Measurements from ENCODE around the gene MYO5A.
"Not testable (repeated sequence)": the region's sequence is repeated elsewhere in the genome, so short reads cannot be mapped to it uniquely, and the experiment has no call there.

Gene MYO5A

DNA sequence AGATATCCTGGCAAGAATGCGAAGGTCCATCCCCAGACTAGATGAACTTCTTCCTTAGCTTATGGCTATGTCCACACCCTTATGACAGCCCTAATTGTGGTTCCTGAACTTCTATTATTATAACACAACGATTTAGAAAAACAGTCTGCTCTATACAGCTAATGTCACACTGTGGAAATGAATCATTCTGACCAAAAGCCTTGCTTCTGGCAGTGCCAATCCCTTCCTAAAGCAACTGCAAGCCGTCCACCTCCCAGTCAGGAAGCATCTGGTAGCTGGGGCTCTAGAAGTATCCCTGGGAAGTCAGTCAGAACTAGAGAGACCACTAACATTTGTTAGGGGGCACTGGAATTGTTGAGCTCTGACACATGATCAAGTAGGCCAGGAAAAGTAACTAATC is 45.0 kb downstream of the MYO5A start:
- no peak for DNase-seq
- peak overlapping the region; percentile 65 for H3K27ac Mint-ChIP-seq
- no peaks in the 10 kb centered on the region for H3K9me3 Mint-ChIP-seq
- H3K4me1 Mint-ChIP-seq (ENCODE audit: low read depth), result peaks cover 77% of the 10 kb centered on the region
- H3K27me3 Mint-ChIP-seq, result no peaks in the 10 kb centered on the region
- H3K4me3 Mint-ChIP-seq, result no peak overlapping the region
- no peaks in the 10 kb centered on the region for H3K36me3 Mint-ChIP-seq (ENCODE audit: low read depth)

GRCh38 chr15:52481915-52482314 is 46.8 kb downstream of the MYO5A start:
- Mint-ChIP-seq H3K27me3 (no peaks in the 10 kb centered on the region), H3K9me3 (no peaks in the 10 kb centered on the region), H3K4me3 (peak overlapping the region; percentile 6), H3K27ac (peak overlapping the region; percentile 87), H3K4me1 (ENCODE audit: low read depth) (peaks cover 68% of the 10 kb centered on the region), H3K36me3 (ENCODE audit: low read depth) (no peaks in the 10 kb centered on the region)
- no peak for DNase-seq

DNA sequence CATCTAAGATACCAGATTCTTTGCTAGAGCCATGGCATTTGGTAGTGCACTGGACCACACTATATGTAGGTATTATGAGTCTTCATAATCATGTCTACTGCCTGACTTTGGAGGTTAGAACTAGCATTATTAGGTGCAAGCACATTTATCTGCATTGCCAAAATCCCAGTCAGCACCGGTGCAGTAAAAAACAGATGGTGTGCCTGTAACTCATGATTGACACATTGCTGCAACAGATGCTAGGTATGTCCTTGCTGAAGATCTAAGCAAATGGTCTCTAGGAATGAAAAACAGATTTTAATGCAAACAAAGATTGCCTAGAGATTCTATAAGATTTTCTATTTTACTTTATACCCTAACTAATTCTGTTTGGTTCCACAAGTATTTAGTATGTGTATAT is 47.7 kb downstream of the MYO5A start:
- Mint-ChIP-seq H3K4me1 (ENCODE audit: low read depth) (peaks cover 59% of the 10 kb centered on the region), H3K9me3 (no peaks in the 10 kb centered on the region), H3K27me3 (no peaks in the 10 kb centered on the region), H3K36me3 (ENCODE audit: low read depth) (no peaks in the 10 kb centered on the region), H3K27ac (peak overlapping the region; percentile 87), H3K4me3 (no peak overlapping the region)
- DNase-seq, result no peak

- Mint-ChIP-seq H3K9me3 (peaks cover 12% of the 10 kb centered on the region), H3K4me1 (ENCODE audit: low read depth) (peaks cover 43% of the 10 kb centered on the region), H3K36me3 (ENCODE audit: low read depth) (peaks cover 7% of the 10 kb centered on the region), H3K4me3 (no peak overlapping the region), H3K27ac (no peak overlapping the region), H3K27me3 (no peaks in the 10 kb centered on the region)
- DNase-seq, result no peak
These were observed 62.0 kb downstream of the MYO5A start for GRCh38 chr15:52466716-52467115.

GRCh38 chr15:52466134-52466701 is 62.5 kb downstream of the MYO5A start:
- H3K4me1 Mint-ChIP-seq (ENCODE audit: low read depth), result peaks cover 45% of the 10 kb centered on the region
- peak overlapping the region; percentile 62 for H3K27ac Mint-ChIP-seq
- peaks cover 7% of the 10 kb centered on the region for H3K36me3 Mint-ChIP-seq (ENCODE audit: low read depth)
- H3K9me3 Mint-ChIP-seq, result peaks cover 12% of the 10 kb centered on the region
- H3K4me3 Mint-ChIP-seq, result no peak overlapping the region
- peak; percentile 67 for DNase-seq
- no peaks in the 10 kb centered on the region for H3K27me3 Mint-ChIP-seq

- no peaks in the 10 kb centered on the region for H3K27me3 Mint-ChIP-seq
- DNase-seq, result no peak
- peak overlapping the region; percentile 41 for H3K4me3 Mint-ChIP-seq
- peak overlapping the region; percentile 93 for H3K27ac Mint-ChIP-seq
- peaks cover 12% of the 10 kb centered on the region for H3K9me3 Mint-ChIP-seq
- H3K4me1 Mint-ChIP-seq (ENCODE audit: low read depth), result peaks cover 45% of the 10 kb centered on the region
- peaks cover 9% of the 10 kb centered on the region for H3K36me3 Mint-ChIP-seq (ENCODE audit: low read depth)
These were observed 64.2 kb downstream of the MYO5A start for GRCh38 chr15:52464478-52464877.

GRCh38 chr15:52464040-52464439 is 64.6 kb downstream of the MYO5A start:
- Mint-ChIP-seq H3K36me3 (ENCODE audit: low read depth) (peaks cover 13% of the 10 kb centered on the region), H3K27ac (peak overlapping the region; percentile 93), H3K27me3 (no peaks in the 10 kb centered on the region), H3K4me1 (ENCODE audit: low read depth) (peaks cover 43% of the 10 kb centered on the region), H3K9me3 (peaks cover 12% of the 10 kb centered on the region), H3K4me3 (peak overlapping the region; percentile 41)
- DNase-seq, result no peak

DNA sequence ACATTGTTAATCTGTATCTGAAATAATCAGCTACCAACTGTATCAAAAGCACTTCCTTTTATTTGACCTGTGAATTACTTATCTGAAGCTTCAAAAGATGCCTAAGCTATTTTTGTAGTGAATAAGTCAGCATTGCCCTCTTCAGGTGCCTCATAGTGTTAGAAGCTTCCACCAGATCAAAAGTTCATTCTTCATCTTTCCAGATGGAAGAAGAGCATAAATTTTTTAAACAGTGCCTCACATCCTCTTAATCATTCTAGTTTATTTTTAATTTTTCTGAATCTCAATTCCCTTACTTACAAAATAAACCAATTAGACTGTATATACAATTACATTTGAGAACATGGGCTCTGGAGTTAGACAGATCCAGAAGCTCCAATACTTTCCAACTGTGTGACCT is 65.0 kb downstream of the MYO5A start:
- Mint-ChIP-seq H3K4me3 (no peak overlapping the region), H3K9me3 (peaks cover 12% of the 10 kb centered on the region), H3K27me3 (no peaks in the 10 kb centered on the region), H3K27ac (peak overlapping the region; percentile 93), H3K36me3 (ENCODE audit: low read depth) (peaks cover 14% of the 10 kb centered on the region), H3K4me1 (ENCODE audit: low read depth) (peaks cover 43% of the 10 kb centered on the region)
- no peak for DNase-seq

DNA sequence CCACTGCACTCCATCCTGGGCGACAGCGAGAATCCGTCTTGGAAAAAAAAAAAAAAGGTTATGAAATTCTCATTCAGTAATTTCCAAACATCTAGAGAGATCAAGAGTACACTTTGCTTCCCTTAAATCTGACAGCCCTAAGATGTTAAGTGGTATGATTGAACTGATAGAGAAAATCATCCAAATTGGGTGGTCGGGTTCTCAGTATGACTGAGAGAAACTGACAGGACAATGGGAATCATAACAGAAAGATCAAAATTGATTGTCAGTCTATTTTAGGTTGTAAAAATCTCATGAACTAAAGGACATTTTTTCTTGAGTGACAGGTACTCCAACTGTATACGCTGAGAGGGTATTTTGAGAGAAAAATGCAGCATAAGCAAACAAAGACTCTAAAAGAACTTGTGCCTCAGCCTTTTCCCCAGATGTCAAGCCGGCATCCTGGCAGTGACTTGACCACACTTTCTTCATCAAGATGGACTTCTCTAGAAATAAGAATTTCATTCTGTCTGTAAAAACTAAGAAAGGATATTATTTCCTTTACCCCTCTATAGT is 65.8 kb downstream of the MYO5A start:
- Mint-ChIP-seq H3K36me3 (ENCODE audit: low read depth) (peaks cover 14% of the 10 kb centered on the region), H3K9me3 (peaks cover 11% of the 10 kb centered on the region), H3K27me3 (no peaks in the 10 kb centered on the region), H3K4me1 (ENCODE audit: low read depth) (peaks cover 45% of the 10 kb centered on the region), H3K27ac (peak overlapping the region; percentile 10), H3K4me3 (no peak overlapping the region)
- no peak for DNase-seq

DNA sequence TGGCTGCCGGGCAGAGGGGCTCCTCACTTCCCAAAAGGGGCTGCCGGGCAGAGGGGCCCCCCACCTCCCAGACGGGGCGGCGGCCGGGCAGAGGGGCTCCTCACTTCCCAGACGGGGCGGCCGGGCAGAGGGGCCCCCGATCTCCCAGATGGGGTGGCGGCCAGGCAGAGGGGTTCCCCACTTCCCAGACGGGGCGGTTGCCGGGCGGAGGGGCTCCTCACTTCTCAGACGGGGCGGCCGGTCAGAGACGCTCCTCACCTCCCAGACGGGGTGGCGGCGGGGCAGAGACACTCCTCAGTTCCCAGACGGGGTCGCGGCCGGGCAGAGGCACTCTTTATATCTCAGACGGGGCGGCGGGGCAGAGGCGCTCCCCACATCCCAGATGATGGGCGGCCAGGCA is 69.0 kb downstream of the MYO5A start:
- not testable (repeated sequence) for H3K27me3 Mint-ChIP-seq, DNase-seq, H3K4me3 Mint-ChIP-seq, H3K27ac Mint-ChIP-seq
- H3K36me3 Mint-ChIP-seq (ENCODE audit: low read depth), result peaks cover 22% of the 10 kb centered on the region
- peaks cover 37% of the 10 kb centered on the region for H3K4me1 Mint-ChIP-seq (ENCODE audit: low read depth)
- H3K9me3 Mint-ChIP-seq, result peaks cover 15% of the 10 kb centered on the region

- Mint-ChIP-seq H3K4me1 (ENCODE audit: low read depth) (peaks cover 37% of the 10 kb centered on the region), H3K9me3 (peaks cover 18% of the 10 kb centered on the region), H3K36me3 (ENCODE audit: low read depth) (peaks cover 25% of the 10 kb centered on the region)
- not testable (repeated sequence) for H3K27me3 Mint-ChIP-seq, H3K27ac Mint-ChIP-seq, DNase-seq, H3K4me3 Mint-ChIP-seq
These were observed 69.4 kb downstream of the MYO5A start for GRCh38 chr15:52459265-52459664.

DNA sequence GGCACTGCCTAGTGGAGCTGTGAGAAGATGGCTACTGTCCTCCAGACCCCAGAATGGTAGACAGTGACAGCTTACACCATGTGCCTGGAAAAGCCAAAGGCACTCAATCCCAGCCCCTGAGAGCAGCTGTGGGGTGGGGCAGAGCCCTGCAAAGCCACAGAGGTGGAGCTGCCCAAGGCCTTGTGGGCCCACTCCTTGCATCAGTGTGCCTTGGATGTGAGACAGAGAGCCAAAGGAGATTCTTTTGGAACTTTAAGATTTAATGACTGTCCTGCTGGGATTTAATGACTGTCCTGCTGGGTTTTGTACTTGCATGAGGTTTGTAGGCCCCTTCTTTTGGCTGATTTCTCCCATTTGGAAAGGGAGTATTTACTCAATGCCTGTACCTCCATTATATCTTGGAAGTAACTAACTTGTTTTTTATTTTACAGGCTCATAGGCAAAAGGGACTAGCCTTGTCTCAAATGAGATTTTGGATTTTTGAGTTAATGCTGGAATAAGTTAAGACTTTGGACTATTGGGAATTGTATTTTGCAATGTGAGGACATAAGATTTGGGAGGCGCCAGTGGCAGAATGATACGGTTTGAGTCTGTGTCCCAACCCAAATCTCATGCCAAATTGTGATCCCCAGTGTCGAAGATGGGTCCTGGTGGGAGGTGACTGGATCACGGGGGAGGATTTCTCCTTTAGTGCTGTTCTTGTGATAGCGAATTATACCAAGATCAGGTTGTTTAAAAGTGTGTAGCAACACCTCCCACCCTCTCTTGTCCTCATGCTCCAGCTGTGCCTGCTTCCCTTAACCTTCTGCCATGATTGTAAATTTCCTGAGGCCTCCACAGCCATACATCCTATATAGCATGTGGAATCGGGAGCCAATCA is 80.4 kb downstream of the MYO5A start:
- Mint-ChIP-seq H3K9me3 (peaks cover 4% of the 10 kb centered on the region), H3K27ac (no peak overlapping the region), H3K36me3 (ENCODE audit: low read depth) (no peaks in the 10 kb centered on the region), H3K4me1 (ENCODE audit: low read depth) (peaks cover 39% of the 10 kb centered on the region), H3K27me3 (no peaks in the 10 kb centered on the region), H3K4me3 (no peak overlapping the region)
- no peak for DNase-seq

- no peaks in the 10 kb centered on the region for H3K9me3 Mint-ChIP-seq
- H3K27ac Mint-ChIP-seq, result no peak overlapping the region
- no peaks in the 10 kb centered on the region for H3K36me3 Mint-ChIP-seq (ENCODE audit: low read depth)
- H3K27me3 Mint-ChIP-seq, result no peaks in the 10 kb centered on the region
- H3K4me1 Mint-ChIP-seq (ENCODE audit: low read depth), result peaks cover 39% of the 10 kb centered on the region
- DNase-seq, result no peak
- H3K4me3 Mint-ChIP-seq, result no peak overlapping the region
These were observed 82.7 kb downstream of the MYO5A start for GRCh38 chr15:52445954-52446353.

DNA sequence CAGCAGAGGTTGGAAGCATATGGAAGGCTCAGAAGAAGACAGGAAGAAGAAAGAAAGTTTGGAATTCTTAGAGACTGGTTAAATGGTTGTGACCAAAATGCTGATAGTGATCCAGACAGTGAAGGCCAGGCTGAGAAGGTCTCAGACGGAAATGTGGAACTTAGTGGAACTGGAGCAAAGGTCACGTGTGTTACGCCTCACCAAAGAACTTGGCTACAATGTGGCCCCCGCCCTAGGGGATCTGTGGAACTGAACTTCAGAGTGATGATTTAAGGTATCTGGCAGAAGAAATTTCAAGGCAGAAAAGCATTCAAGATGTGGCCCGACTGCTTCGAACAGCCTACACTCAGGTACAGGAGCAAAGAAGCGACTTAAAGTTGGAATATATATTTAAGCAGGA is 83.1 kb downstream of the MYO5A start:
- Mint-ChIP-seq H3K4me1 (ENCODE audit: low read depth) (peaks cover 42% of the 10 kb centered on the region), H3K4me3 (no peak overlapping the region), H3K27me3 (no peaks in the 10 kb centered on the region), H3K36me3 (ENCODE audit: low read depth) (no peaks in the 10 kb centered on the region), H3K9me3 (no peaks in the 10 kb centered on the region), H3K27ac (no peak overlapping the region)
- DNase-seq, result no peak

DNA sequence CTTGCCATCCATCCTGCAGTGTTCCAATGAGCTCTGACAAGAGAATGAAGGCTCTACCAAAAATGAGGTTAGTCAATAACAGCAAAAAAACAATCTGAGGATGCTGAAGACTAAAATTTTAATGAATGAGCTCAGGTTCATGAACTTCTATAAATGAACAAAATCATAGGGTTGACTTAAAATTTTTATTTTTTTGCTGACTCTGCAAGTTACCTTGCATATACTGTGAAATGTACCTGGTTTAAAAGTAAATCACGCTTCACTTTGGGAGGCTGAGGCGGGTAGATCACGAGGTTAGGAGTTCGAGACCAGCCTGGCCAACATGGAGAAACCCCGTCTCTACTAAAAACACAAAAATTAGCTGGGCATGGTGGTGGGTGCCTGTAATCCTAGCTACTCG is 85.5 kb downstream of the MYO5A start:
- peaks cover 58% of the 10 kb centered on the region for H3K4me1 Mint-ChIP-seq (ENCODE audit: low read depth)

More for the DNA sequence above, 85.5 kb downstream of the MYO5A start:
- DNase-seq; H3K36me3 Mint-ChIP-seq (ENCODE audit: low read depth); H3K27ac Mint-ChIP-seq; H3K9me3 Mint-ChIP-seq; H3K4me3 Mint-ChIP-seq; H3K27me3 Mint-ChIP-seq: not testable (repeated sequence)
